Activated naive CD4-positive, alpha-beta T cell treated with anti-CD3 and anti-CD28 coated beads, Interleukin-2, amount 50 U/mL, for 72 hours (primary cell): Measurements from ENCODE around the gene DOCK9. TPM values are rescaled to one million over a fixed set of nuclear protein-coding genes. Genes with fewer than 3 reads are reported as not detected.

ENCODE experiments used
- ATAC-seq, 2 donors: fragments of 150-1000 bp; cut with Tn5 transposase; 2 replicates each; pipeline ENCODE4 v1.10.0; 2021; ENCODE audit warnings: mild to moderate bottlenecking in 2 of 2, moderate library complexity in 2 of 2
- DNase-seq, 2 donors: peaks; one replicate each; pipeline ENCODE4 v3.0.0; 2021 to 2022; ENCODE audit warnings: low spot score in 2 of 2
- H3K27ac Mint-ChIP-seq, 2 donors: one replicate each; pipeline ENCODE4 v1.8.0; 2022; ENCODE audit warnings: mild to moderate bottlenecking in 2 of 2, mixed read lengths in 2 of 2
- H3K36me3 Mint-ChIP-seq, 2 donors: one replicate each; pipeline ENCODE4 v1.8.0; 2022; ENCODE audit warnings: mixed read lengths in 2 of 2
- H3K9me3 Mint-ChIP-seq, 2 donors: one replicate each; pipeline ENCODE4 v1.8.0; 2022; ENCODE audit warnings: mixed read lengths in 2 of 2
- total RNA-seq, 2 donors: library from RNA; stranded (reverse); gene quantifications; one replicate each; pipeline ENCODE4 v1.2.3, GENCODE V29; 2022

DOCK9 gene
- total RNA-seq, 2 donors from 2014 or later: 32.4 to 60.5 TPM

- Mint-ChIP-seq H3K27ac (no peak overlapping the region), H3K36me3 (peaks cover 4 to 5% of the 10 kb centered on the region in 2 donors), H3K9me3 (no peaks in the 10 kb centered on the region)
- ATAC-seq (no peak), DNase-seq (no peak)
These were observed 174.7 kb downstream of the DOCK9 start for GRCh38 chr13:98803111-98803561.

DNA sequence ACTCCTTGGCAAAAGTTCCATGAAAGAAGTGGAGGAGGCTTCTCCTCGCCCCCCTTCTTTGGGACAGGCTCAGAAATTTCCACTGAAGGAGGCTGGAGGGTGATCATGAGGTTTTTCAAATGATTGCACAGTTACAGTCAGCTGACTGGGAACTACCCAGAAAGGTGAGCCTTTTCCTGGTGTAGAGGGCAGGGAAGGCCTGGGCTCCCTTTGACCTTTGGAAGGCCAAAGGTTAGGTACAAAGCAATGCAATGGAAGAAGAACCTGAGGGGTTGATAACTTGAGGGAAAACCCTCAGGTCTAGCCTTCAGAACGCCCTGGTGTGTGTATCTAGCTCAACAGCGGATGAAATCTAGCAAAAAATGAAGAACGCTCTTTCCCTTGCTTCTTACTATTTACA lies 175.3 kb downstream of the DOCK9 start:
- DNase-seq (no peak), ATAC-seq (no peak)
- peaks cover 6 to 9% of the 10 kb centered on the region in 2 donors for H3K36me3 Mint-ChIP-seq
- peak overlapping the region in 1 of 2 donors; percentile 51 for H3K27ac Mint-ChIP-seq
- H3K9me3 Mint-ChIP-seq: no peaks in the 10 kb centered on the region

GRCh38 chr13:98801626-98802418 lies 176.0 kb downstream of the DOCK9 start:
- ATAC-seq: no peak
- peaks cover 11 to 13% of the 10 kb centered on the region in 2 donors for H3K36me3 Mint-ChIP-seq
- no peaks in the 10 kb centered on the region for H3K9me3 Mint-ChIP-seq
- H3K27ac Mint-ChIP-seq: peak overlapping the region in 1 of 2 donors; percentile 51
- DNase-seq: no peak

GRCh38 chr13:98800078-98800477 lies 177.8 kb downstream of the DOCK9 start:
- DNase-seq: no peak
- Mint-ChIP-seq H3K9me3 (no peaks in the 10 kb centered on the region), H3K27ac (no peak overlapping the region), H3K36me3 (peaks cover 26 to 27% of the 10 kb centered on the region in 2 donors)
- ATAC-seq: no peak

DNA sequence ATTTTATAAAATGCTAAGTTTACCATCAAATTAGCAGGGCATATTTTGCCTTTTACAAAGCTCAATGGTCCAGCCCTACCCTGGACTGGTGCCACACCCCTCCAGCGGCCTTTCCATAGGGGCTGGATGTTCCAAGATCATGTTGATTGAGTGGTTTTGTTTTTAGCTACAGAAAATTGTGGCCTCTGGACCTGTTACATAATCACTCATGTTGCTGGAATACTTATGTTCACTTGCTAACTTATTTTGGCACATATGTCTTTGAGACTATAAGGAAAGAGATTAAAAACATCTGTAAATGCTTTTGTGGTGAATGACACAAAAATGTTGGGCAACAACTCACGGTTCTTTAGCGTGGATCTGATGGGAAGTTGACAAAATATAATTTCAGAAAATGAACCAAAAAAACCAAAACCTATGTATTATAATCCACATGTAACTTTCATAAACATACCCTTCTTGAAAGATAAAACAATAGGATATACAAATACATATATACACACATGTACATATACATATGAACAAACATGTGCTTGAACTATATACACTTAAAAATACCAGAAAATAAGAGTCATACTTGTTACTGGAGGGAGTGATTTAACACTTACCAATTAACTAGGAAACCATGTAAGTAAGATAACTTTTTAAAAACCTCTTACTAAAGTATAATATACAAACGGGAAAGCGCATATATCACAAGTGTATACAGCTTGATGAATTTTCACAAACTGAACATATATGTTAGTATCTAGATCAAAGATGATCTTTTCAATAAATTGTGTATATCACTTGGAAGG lies 178.8 kb downstream of the DOCK9 start:
- H3K36me3 Mint-ChIP-seq: peaks cover 36 to 38% of the 10 kb centered on the region in 2 donors
- peak overlapping the region in 1 of 2 donors; percentile 24 for H3K27ac Mint-ChIP-seq
- ATAC-seq (no peak), DNase-seq (no peak)
- no peaks in the 10 kb centered on the region for H3K9me3 Mint-ChIP-seq

- ATAC-seq (no peak), DNase-seq (no peak)
- Mint-ChIP-seq H3K9me3 (peaks cover 3% of the 10 kb centered on the region in 2 donors), H3K27ac (no peak overlapping the region), H3K36me3 (peaks cover 44 to 46% of the 10 kb centered on the region in 2 donors)
These were observed 180.4 kb downstream of the DOCK9 start for GRCh38 chr13:98797456-98797855.

GRCh38 chr13:98796798-98797197 lies 181.1 kb downstream of the DOCK9 start:
- no peak for DNase-seq
- ATAC-seq: no peak
- Mint-ChIP-seq H3K9me3 (peaks cover 5% of the 10 kb centered on the region in 2 donors), H3K27ac (peak overlapping the region in 1 of 2 donors; percentile 31), H3K36me3 (peaks cover 47 to 49% of the 10 kb centered on the region in 2 donors)

- no peak for DNase-seq
- Mint-ChIP-seq H3K27ac (peak overlapping the region in 1 of 2 donors; percentile 2), H3K36me3 (peaks cover 47 to 49% of the 10 kb centered on the region in 2 donors), H3K9me3 (peaks cover 5% of the 10 kb centered on the region in 2 donors)
- no peak for ATAC-seq
These were observed 181.7 kb downstream of the DOCK9 start for GRCh38 chr13:98796191-98796590.

DNA sequence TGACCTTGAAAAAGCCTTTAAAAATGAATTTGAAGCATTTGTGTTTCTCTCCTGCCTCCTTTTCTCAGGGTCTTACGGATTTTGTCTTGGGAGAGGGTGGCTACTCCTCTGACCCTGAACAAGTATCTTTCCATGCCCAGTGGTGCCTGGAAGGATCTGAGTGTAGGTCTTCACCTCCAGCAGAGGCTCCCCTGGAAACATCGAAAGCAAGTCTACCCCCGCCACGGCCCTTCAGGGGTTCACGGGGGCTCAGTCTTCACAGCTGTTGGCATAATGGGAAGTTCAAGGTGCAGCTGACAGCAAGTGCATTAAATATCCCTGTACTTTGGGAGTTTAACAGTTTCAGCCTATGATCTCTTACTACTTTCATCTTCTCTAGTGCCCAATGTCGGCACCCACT lies 182.6 kb downstream of the DOCK9 start:
- Mint-ChIP-seq H3K27ac (peak overlapping the region in 1 of 2 donors; percentile 17), H3K9me3 (peaks cover 5% of the 10 kb centered on the region in 2 donors), H3K36me3 (peaks cover 47 to 49% of the 10 kb centered on the region in 2 donors)
- DNase-seq: no peak
- ATAC-seq: no peak

GRCh38 chr13:98794498-98794897 lies 183.4 kb downstream of the DOCK9 start:
- Mint-ChIP-seq H3K9me3 (peaks cover 5% of the 10 kb centered on the region in 2 donors), H3K36me3 (peaks cover 47 to 49% of the 10 kb centered on the region in 2 donors), H3K27ac (no peak overlapping the region)
- ATAC-seq: no peak
- DNase-seq: no peak

GRCh38 chr13:98792785-98793495 lies 184.9 kb downstream of the DOCK9 start:
- no peak overlapping the region for H3K27ac Mint-ChIP-seq
- H3K9me3 Mint-ChIP-seq: peaks cover 5% of the 10 kb centered on the region in 2 donors
- ATAC-seq (no peak), DNase-seq (no peak)
- H3K36me3 Mint-ChIP-seq: peaks cover 42% of the 10 kb centered on the region in 2 donors

- Mint-ChIP-seq H3K36me3 (peaks cover 36 to 42% of the 10 kb centered on the region in 2 donors), H3K27ac (no peak overlapping the region), H3K9me3 (peaks cover 5 to 9% of the 10 kb centered on the region in 2 donors)
- ATAC-seq (no peak), DNase-seq (no peak)
These were observed 185.5 kb downstream of the DOCK9 start for GRCh38 chr13:98792321-98792720.

DNA sequence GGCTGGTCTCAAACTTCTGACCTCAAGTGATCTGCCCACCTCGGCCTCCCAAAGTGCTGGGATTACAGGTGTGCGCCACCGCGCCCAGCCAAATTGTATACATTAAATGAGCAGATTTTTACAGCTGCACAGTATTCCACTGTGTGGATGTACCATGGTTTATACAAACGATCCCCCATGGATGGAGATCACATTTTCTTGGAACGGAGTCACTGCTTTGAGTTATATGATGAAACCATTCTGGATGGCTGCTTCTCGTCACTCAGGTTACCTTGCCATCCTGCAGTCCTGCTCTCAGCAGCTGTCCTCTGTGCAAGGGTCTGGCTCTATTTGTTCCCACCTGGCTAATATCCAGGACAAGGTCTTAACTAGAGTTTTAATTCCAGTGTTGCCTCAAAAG lies 186.3 kb downstream of the DOCK9 start:
- H3K9me3 Mint-ChIP-seq: peaks cover 5 to 9% of the 10 kb centered on the region in 2 donors

GRCh38 chr13:98787996-98788395 lies 189.9 kb downstream of the DOCK9 start:
- Mint-ChIP-seq H3K9me3 (peaks cover 5 to 9% of the 10 kb centered on the region in 2 donors), H3K27ac (peak overlapping the region in 1 of 2 donors; percentile 26), H3K36me3 (peaks cover 8% of the 10 kb centered on the region in 2 donors)
- DNase-seq: no peak
- no peak for ATAC-seq

More for the DNA sequence above, 186.3 kb downstream of the DOCK9 start:
- Mint-ChIP-seq H3K27ac (no peak overlapping the region), H3K36me3 (peaks cover 34 to 36% of the 10 kb centered on the region in 2 donors)
- ATAC-seq (no peak), DNase-seq (no peak)

- Mint-ChIP-seq H3K36me3 (peaks cover 0 to under 1% of the 10 kb centered on the region in 2 donors), H3K9me3 (peaks cover 0 to 4% of the 10 kb centered on the region in 2 donors), H3K27ac (peak overlapping the region in 1 of 2 donors; percentile 26)
- no peak for DNase-seq
- ATAC-seq: no peak
These were observed 190.7 kb downstream of the DOCK9 start for GRCh38 chr13:98787173-98787572.

GRCh38 chr13:98786023-98786422 lies 191.8 kb downstream of the DOCK9 start:
- Mint-ChIP-seq H3K36me3 (no peaks in the 10 kb centered on the region), H3K27ac (no peak overlapping the region), H3K9me3 (peaks cover 4% of the 10 kb centered on the region in 2 donors)
- ATAC-seq (no peak), DNase-seq (no peak)
